ENCODE data around the gene ADAMTS12. TPM values are rescaled to one million over a fixed set of nuclear protein-coding genes. Genes with fewer than 3 reads are reported as not detected.

ADAMTS12 gene
- total and polyA plus RNA-seq, 2 experiments from 2014 or later, result 9.1 to 17.1 TPM

- Mint-ChIP-seq H3K36me3 (ENCODE audit: low read depth) (no peaks in the 10 kb centered on the region), H3K9me3 (no peaks in the 10 kb centered on the region), H3K27ac (peak overlapping the region; percentile 22; the same call in 1 of the 2 replicates), H3K27me3 (ENCODE audit: insufficient read depth, low read depth, poor library complexity) (no peaks in the 10 kb centered on the region), H3K4me3 (no peak overlapping the region), H3K4me1 (peaks cover 32% of the 10 kb centered on the region)
- H3K4me2 ChIP-seq, result no peak overlapping the region
- H3K79me2 ChIP-seq (replicated peaks; ENCODE audit: insufficient read depth), result peaks cover 12% of the 10 kb centered on the region
- no peaks in the 10 kb centered on the region for H4K20me1 ChIP-seq (replicated peaks; ENCODE audit: insufficient read depth)
- no peak overlapping the region for H3K27ac ChIP-seq (ENCODE audit: low read depth)
- H3K9me2 ChIP-seq (ENCODE audit: insufficient read depth), result 0 out of 2 replicates have a peak, but pooled peaks cover 7% of the 10 kb centered on the region
- no peaks in the 10 kb centered on the region for H3F3A ChIP-seq (replicated peaks; ENCODE audit: low read depth)
- no peak for DNase-seq (ENCODE audit: low spot score)
- no peak for ATAC-seq
- no peaks in the 10 kb centered on the region for H3K27me3 ChIP-seq (ENCODE audit: insufficient read depth)
- H3K4me3 ChIP-seq, result no peak overlapping the region
- no peak overlapping the region for H2AFZ ChIP-seq
- H3K36me3 ChIP-seq (ENCODE audit: insufficient read depth), result no peaks in the 10 kb centered on the region
- peaks cover 19% of the 10 kb centered on the region for H3K4me1 ChIP-seq (ENCODE audit: insufficient read depth)
- TF ChIP-seq, protein P1, sequence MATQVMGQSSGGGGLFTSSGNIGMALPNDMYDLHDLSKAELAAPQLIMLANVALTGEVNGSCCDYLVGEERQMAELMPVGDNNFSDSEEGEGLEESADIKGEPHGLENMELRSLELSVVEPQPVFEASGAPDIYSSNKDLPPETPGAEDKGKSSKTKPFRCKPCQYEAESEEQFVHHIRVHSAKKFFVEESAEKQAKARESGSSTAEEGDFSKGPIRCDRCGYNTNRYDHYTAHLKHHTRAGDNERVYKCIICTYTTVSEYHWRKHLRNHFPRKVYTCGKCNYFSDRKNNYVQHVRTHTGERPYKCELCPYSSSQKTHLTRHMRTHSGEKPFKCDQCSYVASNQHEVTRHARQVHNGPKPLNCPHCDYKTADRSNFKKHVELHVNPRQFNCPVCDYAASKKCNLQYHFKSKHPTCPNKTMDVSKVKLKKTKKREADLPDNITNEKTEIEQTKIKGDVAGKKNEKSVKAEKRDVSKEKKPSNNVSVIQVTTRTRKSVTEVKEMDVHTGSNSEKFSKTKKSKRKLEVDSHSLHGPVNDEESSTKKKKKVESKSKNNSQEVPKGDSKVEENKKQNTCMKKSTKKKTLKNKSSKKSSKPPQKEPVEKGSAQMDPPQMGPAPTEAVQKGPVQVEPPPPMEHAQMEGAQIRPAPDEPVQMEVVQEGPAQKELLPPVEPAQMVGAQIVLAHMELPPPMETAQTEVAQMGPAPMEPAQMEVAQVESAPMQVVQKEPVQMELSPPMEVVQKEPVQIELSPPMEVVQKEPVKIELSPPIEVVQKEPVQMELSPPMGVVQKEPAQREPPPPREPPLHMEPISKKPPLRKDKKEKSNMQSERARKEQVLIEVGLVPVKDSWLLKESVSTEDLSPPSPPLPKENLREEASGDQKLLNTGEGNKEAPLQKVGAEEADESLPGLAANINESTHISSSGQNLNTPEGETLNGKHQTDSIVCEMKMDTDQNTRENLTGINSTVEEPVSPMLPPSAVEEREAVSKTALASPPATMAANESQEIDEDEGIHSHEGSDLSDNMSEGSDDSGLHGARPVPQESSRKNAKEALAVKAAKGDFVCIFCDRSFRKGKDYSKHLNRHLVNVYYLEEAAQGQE (IDR thresholded peaks at IDR 0.05; ENCODE audit: unreplicated experiment), result no peak
- TF ChIP-seq POLR2AphosphoS5 (IDR thresholded peaks at IDR 0.05; ENCODE audit: low read depth), result no peak
- no peak for TF ChIP-seq EZH2 (IDR thresholded peaks at IDR 0.05; ENCODE audit: low read depth, unreplicated experiment)
- TF ChIP-seq JUNB (IDR thresholded peaks at IDR 0.05; ENCODE audit: unreplicated experiment), result no peak
- no peak for TF ChIP-seq ZNF331 (CRISPR knock-in tag; IDR thresholded peaks at IDR 0.05; ENCODE audit: low read depth)
- TF ChIP-seq ZNF114 (CRISPR knock-in tag; IDR thresholded peaks at IDR 0.05), result no peak
- no peak for TF ChIP-seq STAT1 (IDR thresholded peaks at IDR 0.05; ENCODE audit: unreplicated experiment)
- no peak for TF ChIP-seq CREB1 (CRISPR knock-in tag; IDR thresholded peaks at IDR 0.05; ENCODE audit: low read depth)
- TF ChIP-seq NANOG (IDR thresholded peaks at IDR 0.05; ENCODE audit: borderline replicate concordance), result no peak
- TF ChIP-seq ZNF462 (CRISPR knock-in tag; IDR thresholded peaks at IDR 0.05), result no peak
- no peak for TF ChIP-seq ETS1 (IDR thresholded peaks at IDR 0.05)
Observed at GRCh38 chr5:33829430-33829829, 62.4 kb downstream of the ADAMTS12 start.

Measured in GM23338 (cell line).